ENCODE measurements around the gene BAG5.

The BAG5 gene

DNA sequence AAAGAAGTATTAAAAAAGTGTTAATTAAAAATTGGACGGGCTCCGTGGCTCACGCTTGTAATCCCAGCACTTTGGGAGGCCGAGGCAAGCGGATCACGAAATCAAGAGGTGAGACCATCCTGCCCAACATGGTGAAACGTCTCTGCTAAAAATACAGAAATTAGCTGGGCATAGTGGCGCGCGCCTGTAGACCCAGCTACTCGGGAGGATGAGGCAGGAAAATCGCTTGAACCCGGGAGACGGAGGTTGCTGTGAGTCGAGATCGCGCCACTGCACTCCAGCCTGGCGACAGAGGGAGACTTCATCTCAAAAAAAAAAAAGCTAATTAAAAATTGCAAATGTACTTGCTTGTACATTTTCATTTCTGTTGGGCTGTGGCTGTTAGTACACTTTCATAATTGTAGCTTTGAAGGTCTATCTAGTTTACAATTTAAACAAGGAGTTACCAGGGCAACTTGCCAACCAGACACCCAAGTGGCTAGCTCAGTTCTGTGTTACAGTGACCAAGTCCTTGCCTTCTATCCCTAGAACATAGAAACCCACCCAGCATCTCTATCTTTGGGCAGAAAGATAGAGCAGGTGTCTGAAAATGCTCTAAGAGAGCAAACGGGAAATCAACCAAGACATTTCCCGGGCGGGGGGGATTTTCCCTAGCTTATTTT, 1.5 kb upstream of the BAG5 start:
- DNase-seq: peak; percentile 55

DNA sequence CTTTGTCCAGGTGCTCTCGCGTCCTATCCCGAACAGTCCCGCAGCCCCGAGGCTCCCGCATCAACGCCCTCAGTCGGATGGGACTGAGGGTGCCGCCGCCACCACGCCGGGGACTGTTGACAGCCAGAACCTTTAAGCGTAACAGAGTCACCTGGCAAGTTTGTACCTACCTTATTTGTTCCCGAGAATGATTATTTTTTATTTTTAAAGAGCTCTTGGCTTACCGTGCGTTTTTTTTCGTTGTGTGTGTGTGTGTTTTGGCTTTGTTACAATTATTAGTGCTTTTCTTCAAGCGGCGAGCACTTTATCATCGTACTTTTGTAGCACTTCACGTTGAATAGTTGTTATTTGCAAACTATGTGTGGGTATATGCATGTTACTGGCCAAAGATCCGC, 766 bp upstream of the BAG5 start:
- no peak for DNase-seq

DNA sequence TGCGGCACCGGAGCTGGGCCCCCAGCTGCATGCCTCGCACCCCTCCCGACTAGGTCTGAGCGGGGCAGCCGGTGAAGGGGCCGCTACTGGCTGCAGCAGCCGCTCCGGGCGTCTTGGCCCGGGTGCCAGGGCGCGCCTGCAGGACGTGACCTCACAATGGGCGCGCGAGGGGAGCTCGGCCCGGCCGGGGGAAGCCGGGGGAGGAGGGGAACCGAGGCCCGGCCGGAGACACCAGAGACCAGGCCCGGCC, 353 bp downstream of the BAG5 start:
- no peak for DNase-seq

DNA sequence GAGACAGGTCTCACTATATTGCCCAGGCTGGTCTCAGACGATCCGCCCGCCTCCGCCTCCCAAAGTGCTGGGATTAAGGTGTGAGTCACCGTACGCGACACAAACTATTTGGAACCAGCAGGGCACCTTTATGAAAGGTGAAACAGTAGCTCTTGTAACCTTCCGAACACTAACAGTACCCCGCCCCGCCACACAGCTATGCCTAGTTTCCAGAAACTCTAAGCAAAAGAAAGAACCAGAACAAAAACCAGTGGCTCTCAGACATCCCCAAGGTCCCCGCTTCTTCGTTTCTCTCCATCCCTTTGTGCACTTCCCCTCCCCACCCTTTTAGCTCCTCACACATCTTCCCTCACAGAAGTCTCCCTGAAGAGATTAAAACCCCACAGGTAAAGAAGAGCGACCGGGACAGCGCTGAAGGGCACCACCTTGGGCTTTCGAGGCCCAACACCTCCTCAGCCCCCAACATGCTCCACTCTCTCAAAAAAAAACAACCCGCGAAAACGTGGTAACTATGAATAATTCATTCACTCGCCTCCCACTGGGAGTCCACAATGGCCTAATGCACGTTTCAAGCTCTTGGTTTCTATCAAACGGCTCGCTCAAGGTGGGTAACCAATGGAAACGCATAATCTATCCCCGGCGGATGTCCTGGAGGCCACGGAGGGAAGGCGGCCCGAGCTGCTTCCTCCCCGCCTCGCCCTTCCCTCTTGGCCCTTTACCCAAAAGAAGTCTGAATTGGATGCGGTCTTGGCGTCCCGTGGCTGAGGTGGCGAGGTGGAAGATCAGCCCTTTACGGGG, 877 bp downstream of the BAG5 start:
- DNase-seq: peak; percentile 71

DNA sequence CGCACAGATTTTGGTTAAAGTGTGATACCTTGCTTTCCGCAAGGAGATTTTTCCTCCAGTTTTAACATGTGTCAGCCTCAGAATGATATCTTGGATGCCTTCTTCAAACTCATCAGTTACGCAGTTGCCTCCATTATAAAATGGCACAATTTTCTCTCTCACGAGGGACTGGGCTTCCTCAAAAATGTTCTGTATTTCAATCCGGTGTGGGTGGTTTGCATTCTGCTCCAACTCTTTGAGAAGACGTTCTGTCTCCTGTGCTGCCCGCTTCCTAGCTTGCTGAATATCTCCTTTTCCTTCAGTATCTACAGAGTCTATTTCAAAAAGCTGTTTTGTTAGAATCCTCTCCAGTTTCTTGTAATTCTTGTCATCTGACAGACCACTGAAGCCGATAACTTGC, 1.8 kb downstream of the BAG5 start:
- no peak for DNase-seq

DNA sequence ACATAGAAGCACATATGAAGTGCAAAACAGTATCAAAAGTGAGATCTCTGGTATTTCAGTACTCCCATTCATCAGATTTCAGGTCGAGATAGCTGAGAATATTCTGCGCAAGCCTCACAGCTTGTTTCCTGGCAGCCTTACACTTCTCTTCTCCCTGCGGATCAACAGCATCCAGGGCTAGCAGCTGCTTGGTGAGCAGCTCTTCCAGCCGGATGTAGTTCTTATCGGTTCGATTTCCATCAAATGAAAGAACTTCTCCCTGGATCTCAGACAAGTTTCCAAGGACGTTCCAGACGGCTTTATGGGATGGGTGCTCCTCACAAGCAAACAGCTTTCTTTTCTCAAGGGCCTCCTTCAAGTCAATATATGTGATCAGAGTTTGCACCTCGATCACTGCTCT, 2.7 kb downstream of the BAG5 start:
- DNase-seq: no peak

DNA sequence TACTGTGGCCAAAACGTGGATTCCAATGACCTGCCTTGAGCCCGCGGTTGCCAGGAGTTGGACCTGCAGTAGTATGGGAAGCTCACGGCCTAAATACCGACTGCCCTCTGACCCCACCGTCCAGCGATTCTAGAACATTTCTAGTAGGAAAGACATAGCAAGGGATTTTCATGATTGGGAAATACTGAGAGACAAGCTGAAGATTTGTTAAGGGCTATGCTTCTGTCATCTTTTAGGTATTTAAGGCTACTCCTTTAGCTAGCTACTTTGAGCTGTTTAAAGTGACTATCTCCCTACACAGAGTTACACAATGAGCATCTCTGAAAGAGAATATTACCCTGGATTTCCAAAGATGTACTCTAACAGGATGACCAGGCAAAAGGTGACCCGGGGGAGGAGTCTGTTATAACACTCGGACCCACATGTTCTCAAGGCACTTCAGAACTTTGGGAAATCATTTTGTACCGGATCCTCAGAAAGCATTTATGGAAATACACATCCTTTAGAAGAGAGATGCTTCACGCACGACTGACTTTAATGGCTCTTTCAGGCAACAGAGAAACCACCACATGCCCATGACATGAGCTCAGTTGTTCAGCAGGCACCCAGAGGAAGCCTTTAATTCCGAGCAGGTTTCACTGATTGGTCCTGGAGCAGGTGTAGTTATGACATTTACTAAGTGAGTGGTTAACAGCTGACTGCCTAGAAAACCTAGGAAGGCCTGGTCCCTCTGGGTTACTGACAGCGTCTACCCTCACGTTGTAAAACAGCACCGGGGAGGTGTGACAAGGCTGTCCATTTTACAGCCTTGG, 4.2 kb downstream of the BAG5 start:
- DNase-seq: peak; percentile 35

DNA sequence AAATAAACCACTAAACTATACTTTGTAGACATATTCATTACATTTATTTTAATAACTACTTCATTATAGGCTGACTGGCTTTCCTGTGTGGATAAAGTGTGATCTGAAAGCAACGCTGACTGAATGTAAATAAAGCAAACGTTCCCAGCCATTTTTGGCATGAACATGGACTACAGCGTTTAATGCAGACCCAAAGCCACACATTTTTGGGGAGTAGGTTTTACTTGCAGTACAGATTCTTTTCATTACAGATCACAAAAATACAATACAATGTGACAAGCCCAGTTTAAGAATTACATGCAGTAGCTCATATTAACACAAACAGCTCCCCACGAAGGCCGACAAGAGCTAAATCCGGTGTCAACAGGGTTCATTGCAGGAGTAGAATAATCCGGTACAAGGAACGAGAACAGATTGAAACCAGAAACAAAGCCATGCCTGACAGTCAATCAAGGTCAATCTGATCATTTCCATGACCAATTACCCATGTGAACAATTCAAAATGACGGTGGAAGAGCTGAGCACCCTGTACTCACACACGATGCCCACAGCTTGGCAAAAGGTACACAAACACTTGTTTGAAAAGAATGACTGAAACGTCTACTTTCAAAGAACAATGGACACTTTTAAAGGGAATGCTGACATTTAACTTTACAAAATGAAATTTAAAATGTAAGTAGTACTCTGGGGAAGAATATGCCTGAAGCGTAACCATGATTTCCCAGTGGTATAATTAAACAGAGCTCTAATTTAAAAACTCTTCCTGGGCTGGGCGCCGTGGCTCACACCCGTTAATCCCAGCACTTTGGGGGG, 5.3 kb downstream of the BAG5 start:
- DNase-seq: peak; percentile 82

DNA sequence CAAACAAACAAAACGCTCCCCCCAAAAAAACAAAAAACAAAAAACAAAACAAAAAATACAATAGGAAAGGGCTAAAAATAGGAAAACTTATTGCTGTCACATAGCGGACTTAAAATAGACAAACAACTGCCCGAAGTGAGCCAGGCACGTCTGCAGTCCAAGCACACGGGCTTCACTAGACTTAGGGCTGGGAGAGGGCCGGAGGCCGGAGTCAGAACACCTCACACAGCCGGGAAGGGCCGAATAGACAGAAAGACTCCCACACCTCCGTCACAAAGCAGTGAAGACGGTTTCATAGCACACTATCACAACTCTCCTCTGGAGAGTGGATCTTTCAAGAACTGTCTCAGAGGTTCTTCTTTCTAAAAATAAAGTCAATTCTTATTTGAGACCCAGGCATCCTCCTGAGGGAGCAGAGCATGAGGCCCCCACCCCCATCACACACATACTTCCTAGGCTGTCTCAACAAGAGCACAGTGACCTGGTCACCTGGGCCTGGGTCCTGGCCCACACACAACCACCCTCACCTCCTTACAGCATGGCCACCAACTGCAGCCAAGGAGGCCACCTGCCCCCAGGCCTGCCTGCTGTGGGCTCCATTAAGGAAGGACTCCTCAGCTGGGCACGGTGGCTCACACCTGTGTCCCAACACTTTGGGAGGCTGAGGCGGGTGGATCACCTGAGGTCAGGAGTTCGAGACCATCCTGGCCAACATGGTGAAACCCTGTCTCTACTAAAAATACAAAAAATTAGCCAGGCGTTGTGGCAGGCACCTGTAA, 6.7 kb downstream of the BAG5 start:
- no peak for DNase-seq

DNA sequence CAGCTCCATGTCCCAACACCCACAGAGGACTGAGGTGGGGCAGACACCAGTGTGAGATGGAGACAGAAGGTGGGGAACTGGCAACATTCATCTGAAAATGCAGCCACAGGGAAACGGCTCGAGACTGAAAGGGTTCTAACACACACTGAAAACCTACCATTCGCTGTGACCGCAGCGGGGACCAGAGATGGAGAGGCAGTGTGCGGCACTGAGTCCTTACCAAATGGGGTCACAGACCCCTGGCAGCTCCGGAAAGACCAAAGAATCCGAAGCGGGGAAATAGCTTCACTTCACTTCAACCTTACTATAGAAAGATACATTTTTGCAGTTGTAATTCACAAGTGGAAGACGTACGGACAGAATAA, 9.6 kb downstream of the BAG5 start:
- no peak for DNase-seq

DNA sequence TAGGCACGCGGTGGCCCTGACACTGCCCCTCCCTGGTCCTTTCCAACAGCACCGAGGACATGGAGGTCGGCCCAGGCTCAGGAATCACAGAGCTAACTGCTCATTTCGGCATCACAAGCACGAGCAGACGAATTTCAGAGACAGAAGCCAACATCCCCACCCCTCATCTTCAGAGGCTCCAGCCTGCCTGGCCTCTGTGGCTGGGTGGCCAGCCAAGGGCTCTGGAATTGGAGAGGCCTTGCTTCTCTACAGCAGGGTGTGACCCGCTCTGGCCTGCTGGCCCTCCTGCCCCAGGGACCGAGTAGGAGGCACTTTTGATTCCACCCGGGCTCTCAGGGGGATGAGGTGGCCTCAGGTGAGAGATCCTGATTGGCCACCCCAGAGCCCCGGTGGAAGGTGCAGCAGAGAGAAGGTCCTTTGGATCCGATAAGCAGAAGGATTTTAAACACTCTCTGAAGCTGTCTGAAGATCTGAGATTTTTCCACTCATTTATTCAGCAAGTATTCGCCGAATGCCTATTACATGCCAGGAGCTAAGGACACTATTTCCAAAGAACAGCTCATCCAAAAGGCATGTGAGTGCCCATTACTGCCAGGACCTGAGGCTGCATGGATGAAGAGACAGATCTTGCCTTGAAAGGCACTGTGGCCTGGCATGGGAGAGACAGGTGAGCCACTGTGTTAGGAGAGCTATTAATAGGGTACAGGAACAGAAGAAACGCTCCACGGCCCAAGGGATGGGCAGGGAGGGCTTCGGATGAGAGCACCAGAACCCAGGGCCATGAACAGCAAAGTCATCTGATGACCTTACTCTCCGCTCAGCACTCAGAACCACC, 10.2 kb downstream of the BAG5 start:
- DNase-seq: no peak

DNA sequence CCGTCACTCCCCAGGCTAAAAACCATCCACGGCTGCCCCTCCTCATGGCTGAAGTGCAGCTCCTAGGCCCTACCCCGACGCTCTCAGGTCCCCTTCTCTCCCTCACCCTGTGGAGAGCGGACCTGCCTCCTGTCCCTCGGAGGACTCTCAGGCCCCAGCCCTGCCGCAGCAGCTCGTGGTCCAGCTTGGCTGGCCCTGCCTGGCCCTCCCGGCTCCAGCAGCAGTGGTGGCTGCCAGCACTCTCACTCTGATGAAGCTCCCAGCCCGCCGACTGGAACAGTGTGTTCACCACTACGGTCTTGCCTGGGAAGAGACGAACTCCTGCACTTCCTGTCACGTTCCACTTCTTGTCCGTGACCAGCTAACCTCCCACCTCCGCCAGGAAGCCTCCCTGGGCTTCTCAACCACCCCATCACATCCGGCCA, 11.1 kb downstream of the BAG5 start:
- DNase-seq: no peak

DNA sequence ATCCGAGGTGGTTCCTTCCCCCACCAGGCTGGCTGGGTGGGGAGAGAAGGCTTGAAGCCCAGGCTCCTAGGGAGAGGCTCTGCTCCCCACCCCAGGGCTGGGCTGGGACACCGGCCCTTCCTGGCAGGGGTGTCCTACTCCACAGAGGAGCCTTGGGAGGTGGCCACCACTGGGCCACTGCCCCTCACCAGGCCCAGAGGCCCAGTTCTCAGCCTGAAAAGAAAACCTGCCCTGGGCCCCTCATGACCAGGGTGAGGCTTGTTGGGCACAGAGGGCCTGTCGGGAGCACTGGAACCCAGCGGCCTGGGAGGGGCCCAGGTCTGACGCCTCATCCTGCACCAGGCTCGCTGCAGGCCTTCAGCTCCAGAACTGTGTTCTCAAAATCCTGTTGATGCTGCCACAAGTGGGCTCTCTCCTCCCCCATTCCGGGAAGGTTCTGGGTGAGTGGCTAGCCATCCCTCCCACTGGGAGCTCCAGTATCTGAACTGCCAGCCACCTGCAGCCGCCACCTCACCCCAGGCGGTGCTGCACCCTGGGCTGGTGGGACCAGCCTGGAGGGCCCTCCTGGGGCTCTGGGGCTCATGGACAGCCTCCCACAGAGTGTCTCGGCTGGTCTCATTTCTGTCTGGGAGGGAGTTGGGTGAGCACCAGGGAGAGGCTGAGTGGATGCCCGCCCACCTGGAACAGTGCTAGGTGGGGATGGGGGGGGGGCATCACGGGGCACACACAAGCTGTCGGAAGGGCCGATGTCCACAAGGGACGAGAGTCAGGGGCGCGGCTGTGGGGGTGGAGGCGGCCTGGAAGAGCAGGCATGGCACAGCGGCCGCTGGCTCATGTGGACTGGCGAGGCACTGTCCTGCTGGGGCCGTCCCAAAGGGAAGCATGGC, 11.8 kb downstream of the BAG5 start:
- peak; percentile 76 for DNase-seq

DNA sequence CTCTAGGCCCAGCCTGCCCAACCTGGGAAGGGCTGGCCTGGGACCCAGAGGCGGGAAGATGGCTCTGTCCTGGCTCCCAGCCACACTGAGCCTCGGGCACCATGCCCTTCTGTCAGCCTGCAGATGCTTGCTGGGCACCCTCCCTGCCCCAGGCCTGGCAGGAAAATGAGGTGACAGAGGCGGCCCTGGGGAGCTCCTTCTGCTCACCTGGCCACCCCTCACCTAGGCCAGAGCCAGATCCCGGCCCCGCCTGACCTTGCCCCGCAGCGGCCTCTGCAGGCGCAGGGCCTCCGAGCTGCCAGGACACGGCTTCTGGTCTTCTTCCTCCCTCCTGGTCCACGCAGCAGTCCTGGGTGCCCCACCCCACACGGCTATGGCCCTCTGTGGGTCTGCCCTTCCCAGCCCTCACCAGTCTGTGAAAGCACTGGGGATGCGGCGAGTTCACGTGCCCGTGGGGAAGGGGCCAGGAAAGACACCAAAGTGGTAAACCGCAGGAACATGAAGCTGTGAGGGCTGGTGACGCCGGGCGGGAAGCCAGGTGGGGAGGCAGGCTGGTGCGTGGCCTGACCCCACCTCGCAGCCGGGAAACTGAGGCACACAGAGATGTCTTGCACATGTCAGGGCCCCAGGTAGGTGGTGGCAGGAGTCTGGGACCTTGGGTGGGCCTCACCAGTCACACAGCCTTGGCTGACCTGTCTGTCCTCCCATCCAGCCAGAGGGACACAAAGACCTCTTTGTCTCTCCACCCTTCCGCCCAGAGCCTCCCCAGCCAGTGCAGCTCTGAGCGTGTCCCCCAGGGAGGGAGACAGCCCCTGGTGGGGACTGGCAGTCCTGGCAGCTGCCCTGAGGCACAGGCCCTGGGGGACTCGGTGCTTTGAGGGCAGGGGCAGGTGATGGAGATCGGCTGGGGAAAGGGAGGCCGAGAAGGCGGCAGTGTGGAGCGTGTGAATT, 12.8 kb downstream of the BAG5 start:
- DNase-seq: no peak

DNA sequence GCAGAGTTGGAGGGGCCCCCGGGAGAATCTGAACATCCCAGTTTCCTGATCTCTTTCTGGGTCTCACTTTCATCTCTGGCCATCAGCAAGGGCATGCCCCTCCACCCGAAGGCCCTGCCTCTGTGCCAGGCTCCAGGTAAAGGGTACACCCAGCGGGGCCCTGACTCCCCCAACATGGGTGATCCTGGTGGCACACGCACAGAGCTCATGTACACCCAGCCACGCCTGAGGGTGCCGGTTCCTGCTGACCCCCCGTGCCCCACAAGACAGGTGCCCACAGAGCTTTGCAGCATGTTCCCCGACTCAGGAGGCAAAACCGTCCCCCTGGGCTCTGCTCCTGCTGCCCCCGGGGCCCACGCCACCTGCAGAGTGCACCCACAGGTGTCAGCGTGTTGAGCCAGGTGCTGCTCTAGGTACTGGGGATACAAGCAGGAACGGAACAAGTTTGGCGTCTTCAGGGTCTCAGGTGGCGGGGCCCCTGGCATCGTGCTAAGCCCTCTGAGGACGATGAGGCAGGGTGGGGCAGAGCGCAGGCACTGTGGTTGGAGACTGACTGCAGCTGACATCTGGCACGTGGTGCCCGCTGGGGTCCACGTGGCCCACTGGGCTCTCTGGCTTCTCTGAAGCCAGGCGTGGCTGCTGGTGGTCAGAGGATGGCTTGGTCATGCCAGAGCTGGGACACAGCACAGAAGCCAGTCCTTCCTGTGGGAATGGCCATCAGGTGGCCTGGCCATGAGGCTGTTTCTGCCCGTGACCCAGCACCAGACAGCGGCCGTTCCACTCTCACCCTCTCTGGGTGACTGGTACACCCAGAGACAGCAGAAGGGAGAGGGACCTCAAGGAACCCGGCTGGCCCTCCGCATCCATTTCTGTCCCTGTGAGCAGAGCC, 13.8 kb downstream of the BAG5 start:
- DNase-seq: no peak

DNA sequence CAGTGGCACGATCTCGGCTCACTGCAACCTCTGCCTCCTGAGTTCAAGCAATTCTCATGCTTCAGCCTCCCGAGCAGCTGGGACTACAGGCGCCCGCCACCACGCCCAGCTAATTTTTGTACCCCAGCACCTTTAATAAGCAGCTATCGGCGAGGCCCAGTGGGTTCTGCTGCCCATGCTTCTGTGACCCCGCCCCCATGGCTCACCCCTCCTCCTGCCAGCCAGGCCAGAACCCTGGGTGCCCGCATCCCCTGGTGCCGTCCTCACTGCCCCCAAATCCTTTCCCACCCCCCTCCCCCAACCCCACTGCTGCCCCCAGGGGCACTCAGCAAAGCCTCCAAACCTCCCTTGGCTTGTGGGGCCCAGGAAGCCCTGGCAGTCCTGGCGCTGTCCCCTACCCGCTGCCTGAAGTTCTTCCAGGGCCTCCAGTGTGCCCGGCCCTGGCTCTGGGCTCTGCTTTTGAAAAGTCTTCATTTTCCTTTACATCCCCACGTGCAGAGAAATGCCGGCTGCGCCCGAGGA, 14.5 kb downstream of the BAG5 start:
- no peak for DNase-seq

DNA sequence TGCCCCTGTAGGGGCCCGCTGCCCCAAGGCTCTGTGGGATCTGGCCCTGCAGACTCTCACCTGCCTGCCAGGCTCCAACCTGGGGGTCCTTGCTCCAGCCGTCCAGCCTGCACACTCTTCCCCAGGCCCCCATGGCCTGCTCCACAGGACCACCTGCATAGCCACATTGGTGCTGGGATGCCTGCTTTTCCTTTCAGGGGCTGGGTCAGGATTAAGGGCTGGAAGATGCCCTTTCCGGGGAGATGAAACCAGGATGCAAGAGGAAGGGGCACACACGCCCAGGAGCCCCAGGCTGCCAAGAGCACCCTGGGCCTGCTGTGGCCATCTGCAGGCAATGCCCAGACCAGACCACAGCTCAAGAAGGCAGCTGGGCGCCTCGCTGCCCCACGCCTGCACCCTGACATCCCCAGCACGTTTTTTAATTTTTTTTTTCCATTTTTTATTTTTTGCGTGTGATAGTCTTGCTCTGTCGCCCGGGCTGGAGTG, 15.0 kb downstream of the BAG5 start:
- DNase-seq: no peak

All from NCI-H69 (cell line).